HG03432 (cell line): Measurements from ENCODE around the gene LRG1.
"Not testable (repeated sequence)": the region's sequence is repeated elsewhere in the genome, so short reads cannot be mapped to it uniquely, and the experiment has no call there.

Experiments
- ATAC-seq: cut with Tn5 transposase; IDR thresholded peaks from one replicate; pipeline ENCODE4 v1.9.1; 2021; ENCODE audit warnings: mild to moderate bottlenecking, moderate library complexity; ENCODE audit not compliant: unreplicated experiment

Gene LRG1

DNA sequence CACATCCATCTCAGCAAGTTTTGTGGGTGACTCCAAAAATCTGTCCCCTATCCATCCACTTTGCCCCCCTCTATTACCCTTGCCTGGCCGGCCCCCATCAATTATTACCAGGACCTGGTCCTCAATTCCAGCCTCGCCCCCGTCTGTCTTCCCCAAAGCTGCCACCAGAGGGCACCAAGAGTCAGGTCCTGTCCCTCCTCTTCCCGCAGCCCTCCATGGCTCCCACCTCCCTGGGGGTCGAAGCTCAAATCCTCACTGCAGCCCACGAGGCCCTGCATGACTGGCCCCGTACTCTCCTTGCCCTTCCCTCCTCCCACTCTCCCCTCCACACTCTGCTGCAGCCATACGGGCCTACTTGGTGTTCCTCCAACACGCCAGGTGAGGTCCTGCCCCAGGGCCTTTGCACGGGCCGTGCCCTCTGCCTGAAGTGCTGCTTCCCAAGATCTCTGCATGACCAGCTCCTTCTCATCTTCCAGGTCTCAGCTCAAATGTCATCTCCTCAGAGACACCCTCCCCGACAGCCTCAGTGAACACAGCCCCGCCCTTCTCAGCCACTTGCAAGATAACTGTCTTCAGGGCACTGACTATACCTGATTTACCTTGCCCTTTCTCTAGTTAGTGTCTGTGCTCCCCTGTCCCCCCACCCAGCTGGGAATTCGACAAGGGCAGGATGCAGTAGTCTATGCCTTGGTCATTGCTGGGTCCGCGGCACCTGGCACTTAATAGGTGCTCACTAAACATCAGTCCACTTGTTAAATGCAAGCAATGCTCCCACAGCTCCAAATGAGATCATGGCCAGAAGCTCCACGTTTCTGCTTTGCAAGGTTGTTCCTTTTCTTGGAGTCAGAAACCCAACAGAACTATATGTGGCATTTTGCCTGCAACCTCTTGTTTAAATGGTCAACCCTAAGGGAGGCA lies 36.4 kb upstream of the LRG1 start:
- no peak for ATAC-seq

DNA sequence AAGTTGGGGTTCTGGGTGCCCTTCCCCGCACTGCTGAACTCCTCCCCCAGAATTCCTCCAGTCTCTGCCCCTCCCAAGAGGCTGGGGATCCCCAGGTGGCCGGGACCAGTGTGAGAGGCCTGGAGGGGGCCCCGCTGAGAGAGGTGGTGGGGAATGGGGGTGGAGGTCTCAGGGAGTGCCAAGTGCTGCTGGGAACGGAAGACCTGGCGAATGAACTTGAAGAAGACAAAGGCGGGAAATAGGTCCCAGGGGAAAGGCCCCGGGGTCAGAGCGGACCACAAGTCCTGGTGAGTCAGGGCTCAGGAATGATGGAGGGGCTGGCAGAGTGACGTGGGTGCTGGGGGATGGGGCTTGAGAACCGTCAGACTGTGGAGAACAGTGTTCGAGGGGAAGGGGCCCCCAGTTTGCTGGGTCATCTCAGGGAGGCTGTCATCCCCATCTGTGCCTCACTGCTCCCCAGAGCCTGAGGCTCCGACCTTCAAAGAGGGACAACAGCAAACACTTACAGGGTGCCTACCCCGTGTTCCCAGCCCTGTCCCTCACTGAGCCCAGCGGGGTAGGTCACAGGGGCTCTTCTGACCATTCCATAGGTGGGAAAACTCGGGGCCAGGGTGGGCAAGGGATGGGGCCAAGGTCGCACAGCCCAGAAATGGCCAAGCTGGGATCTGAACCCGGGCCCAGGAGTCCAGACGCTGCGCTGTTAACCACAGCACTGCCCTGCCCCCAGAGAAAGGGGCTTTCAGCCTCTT lies 35.6 kb upstream of the LRG1 start:
- no peak for ATAC-seq

DNA sequence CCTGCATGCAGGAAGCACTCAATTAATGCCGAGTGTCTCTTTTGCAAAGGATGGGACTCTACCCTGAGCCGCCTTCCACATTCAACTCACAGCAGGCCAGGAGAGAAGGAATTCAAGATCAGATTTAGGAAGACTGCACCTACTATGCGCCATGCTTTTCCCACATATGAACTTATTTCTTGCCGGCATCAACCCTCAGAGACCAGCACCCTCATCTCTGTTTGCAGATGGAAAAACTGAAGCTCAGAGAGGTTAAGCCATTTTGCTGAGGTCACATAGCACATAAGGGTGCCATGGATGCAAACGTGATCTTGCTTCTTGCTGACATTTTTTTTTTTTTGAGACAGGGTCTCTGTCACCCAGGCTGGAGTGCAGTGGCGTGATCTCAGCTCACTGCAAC lies 33.8 kb upstream of the LRG1 start:
- no peak for ATAC-seq

DNA sequence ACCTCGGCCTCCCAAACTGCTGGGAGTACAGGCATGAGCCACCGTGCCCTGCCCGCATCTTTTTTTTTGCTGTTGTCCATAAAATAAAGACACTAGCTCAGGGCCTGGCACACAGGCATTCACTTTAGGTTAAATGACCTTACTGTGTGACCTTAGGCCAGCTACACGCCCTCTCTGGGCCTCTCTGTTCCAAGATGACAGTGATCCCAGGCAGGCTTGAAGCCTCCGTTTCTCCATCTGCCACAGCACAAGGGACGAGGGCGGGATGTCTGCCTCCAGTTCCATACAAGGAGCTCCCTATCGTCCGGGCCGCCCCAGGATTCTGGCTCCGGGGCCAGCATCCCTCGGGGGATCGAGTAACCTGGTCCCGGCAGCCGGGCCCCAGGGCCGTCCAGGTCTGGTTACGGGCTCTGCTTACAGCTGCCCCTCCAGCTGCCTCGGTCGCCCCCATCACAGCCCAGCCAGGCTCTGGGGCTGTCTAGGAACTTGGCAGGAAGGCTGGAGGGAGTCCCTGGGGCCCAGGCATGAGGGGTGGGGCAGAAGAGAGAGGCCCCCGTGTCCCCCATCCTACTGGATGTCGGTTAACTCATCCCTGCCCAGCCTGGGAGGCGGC lies 31.6 kb upstream of the LRG1 start:
- ATAC-seq = no peak

DNA sequence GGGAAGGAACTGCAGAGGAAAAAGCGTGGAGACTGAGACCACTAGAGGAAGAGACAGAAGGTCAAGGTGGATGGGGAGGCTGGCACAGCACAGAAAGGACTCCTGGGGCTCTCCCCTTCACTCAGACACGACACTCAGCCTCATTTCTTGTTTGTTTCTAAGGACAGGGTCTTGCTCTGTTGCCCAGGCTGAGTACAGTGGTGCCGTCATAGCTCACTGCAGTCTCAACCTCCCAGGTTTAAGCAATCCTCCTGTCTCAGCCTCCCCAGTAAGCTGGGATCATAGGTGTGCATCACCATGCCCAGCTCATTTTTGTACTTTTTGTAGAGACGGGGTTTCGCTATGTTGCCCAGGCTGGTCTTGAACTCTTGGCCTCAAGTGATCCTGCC lies 31.1 kb upstream of the LRG1 start:
- ATAC-seq = no peak

DNA sequence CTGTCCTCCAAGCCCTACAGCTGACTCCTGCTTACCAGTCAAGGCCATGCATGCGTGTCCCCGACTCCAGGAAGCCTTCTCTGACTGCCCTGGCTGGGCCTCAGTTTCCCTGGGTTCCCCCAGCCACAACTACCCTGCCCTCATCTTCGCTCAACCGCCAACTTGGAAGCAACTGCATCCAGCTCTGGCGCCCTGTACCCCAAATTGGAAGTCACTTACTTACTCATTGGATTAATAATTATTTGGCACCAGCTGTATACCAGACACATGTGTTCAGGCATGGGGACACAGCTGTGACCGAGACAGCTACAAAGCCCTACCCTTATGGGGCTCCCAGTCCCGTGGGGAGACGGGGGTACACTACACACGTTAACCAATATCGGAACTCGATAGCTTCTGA lies 30.6 kb upstream of the LRG1 start:
- no peak for ATAC-seq

DNA sequence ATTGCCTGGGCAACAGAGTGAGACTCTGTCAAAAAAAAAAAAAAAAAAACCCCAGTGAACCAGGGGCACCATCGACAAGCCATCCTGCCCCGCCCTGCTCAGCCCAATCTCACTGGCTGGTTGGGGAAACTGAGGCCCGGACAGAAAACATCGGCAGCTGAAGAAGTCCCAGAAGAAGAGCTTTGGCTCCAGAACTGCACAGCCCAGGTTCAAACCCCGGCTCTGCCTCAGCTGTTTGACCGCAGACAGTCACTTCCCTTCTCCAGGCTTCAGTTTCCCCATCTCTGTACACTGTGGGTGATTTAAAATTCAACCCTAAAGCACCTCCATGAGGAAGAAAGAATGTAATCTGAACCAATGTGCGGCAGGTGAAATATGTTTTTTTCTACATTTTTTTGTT lies 29.1 kb upstream of the LRG1 start:
- no peak for ATAC-seq

DNA sequence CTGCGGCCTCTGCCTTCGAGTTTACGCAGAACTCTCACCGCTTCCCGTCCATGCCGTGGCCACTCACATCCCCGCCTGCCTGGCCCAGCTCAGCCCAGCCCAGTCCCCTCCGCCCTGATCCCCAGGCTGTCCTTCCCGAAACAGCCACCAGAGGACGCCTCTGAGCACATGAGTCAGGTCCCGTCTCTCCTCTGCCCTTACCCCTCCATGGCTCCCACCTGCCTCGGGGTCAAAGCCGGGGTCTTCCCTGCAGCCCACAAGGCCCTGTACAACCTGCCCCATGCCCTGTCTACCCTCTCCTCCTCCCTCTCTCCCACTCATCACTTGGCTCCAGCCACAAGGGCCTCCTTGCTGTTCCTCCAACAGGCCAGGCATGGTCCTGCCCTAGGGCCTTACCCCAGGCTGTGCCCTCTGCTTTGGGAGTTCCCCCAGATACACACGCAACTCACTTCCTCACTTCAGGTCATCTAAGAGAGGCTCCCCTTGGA lies 27.8 kb upstream of the LRG1 start:
- ATAC-seq = no peak

DNA sequence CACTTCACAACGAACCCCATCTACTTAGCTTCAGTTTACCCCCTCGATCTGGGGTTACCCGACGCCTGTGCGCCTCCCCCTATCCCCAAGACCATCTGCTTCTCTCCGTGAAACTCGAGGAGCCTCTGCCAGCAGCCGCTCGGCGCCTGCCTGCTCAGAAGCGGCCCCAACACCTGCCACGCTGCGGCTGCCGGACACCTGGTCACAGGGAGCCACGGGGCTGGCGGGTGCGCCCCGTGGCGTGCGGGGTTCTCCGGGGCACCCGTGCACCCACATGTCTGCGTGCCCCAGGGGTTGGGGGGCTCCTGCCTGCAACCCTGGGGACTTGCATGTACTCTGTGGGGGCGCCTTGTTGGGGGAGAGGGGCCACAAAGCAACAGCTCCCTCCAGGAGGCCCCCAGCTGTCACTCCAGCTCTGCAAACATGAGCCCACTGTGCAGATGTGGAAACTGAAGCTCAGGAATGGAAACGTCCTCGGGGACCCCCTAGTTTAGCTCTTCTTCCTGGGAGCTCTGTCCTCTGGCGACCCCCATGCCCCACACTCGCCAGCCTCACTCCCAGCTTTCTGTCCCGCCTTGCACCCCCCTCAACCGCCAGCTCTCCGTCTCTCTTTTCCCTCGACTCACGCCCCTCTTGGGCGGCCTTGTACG lies 26.7 kb upstream of the LRG1 start:
- no peak for ATAC-seq

DNA sequence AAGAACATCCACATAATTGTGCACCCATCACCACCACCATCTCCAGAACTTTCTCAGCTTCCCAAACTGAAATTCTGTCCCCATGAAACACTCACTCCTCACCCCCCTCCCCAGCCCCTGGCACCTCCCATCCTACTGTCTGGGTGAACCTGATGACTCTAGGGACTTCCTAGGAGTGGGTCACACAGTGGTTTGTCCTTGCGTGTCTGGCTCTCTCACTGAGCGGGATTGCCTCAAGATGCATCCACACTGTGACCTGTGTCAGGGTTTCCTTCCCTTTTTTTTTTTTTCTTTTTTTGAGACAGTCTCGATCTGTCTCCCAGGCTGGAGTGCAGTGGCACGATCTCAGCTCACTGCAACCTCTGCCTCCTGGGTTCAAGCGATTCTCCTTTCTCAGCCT lies 23.7 kb upstream of the LRG1 start:
- not testable (repeated sequence) for ATAC-seq

DNA sequence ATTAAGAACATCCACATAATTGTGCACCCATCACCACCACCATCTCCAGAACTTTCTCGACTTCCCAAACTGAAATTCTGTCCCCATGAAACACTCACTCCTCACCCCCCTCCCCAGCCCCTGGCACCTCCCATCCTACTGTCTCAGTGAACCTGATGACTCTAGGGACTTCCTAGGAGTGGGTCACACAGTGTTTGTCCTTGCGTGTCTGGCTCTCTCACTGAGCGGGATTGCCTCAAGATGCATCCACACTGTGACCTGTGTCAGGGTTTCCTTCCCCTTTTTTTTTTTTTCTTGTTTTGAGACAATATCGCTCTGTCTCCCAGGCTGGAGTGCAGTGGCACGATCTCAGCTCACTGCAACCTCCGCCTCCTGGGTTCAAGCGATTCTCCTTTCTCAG lies 22.2 kb upstream of the LRG1 start:
- ATAC-seq = not testable (repeated sequence)

DNA sequence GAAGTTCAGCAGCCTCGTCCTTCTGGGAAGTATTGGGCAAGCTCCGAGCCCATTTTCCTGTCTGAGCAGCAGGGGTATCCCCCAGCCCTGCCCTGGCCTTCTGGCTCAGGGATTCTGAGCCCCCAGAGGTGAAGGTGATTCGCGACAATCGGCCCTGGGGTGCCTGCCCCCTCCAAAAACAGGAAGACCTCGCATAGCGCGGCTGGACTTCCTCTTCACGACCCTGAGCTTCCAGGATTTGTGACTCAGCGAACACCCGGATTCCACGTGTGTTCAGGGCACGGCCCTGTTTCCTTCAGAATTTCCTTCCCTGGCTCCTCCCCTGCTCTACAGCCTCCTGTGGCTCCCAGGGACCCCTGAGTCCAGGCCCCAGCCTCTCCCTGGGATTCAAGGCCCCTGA lies 19.7 kb upstream of the LRG1 start, which contains the start of gene SEMA6B:
TSS of gene SEMA6B (minus strand) at position 116 of the 400 bp plus-strand sequence. CDS start 1,227 bp downstream, outside the sequence.
- no peak for ATAC-seq

DNA sequence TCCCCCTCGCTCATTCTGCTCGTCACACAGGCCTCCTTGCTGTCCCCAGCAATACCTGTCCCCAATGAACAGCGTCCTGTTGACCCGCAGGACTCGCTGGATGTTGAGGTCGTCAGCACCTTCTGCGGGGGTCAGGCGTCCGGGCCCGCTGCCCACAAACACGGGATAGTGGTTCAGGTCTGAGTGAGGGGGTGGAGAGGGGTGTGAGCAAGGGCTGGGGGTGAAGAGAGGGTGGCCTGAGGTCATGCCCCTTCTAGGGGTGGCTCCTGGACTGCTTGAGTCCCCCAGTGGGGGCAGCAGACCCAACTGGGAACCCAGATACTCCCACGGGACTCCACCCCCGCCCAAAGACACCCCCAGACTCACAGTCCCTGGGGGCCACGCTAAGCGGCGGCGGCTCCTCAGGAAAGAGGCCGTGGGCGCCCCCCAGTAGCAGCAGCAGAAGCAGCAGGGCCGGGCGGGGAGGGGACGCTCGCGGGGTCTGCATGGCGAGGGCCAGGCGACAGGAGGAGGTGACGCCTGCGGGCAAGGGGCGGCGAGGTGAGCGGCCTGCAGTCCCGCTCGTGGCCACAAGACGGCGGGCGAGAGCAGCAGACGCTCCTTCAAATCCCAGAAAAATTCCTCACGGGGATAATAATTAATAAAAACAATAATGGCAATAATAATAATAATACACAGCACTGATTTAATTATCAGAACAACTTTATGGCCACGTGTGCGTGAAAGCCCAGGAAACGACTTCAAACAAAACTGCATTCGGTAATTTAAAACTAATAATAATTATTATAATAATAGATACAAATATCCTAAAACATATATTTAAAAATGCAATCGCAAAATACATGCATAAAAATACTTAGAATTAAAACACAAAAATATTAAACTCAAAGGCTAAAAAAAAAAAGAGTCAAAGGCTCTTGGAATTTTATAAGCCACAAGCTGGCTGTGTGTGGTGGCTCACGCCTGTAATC lies 18.4 kb upstream of the LRG1 start:
- no peak for ATAC-seq

DNA sequence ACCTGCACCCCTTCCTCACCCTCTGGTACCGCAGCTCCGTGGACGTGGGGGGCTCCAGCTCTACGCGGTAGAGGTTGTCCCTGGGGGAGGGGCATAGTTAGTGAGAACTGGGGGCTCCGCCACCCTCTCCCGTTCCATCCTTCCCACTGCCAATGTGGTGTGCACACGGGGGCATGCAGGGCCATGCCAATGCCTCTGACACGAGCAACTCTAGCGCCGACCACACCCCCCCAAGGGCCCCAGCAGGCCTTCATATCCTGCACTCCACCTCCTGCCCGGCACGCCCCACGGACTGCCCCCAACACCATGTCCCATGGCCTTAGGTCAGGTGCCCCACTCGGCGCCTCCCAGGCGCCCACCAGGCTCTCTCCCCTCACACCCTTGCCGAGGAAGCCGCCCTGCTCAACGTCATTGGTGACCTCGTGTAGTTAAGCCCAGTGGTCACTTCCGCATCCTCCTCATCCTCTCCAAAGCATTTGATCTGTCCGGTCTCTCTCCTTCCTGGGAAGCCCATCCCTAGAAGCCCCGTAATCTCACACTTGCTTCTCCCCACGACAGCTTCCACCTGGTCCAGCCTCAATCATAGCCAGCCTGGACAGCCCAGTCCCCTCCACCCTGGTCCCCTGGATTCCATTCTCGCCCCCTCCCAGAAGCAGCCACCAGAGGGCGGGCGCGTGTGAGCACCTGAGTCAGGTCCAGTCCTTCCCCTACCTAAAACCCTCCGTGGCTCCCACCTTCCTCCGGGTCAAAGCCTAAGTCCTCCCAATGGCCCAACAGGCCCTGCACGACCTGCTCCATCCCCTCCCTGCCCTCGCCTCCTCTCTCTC lies 17.5 kb upstream of the LRG1 start:
- no peak for ATAC-seq

DNA sequence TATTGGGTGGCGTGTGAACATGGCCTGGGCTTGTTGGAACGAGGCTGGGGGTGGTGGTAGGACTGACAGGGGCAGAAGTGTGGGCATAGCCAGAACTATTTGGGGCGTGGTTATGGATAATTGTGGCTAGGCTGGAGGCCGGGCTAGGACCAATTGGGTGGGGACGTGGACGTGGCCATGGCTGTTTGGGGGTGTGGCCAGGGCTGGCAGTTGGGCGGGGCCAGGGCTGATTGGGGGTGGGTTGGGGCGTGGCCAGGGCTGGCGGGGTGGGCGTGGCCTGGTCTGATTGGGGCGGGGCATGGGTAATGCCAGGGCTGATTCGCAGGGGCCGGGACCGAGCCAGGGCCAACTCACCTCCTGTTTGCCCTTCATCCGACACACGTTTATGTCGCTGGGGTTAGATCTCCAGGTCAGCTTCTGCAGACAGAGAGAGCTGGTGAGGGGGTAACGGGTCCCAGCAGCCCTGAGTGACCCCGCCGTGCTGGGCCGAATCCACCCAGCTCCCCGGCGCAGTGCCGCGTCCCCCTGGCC lies 16.8 kb upstream of the LRG1 start:
- ATAC-seq = no peak

DNA sequence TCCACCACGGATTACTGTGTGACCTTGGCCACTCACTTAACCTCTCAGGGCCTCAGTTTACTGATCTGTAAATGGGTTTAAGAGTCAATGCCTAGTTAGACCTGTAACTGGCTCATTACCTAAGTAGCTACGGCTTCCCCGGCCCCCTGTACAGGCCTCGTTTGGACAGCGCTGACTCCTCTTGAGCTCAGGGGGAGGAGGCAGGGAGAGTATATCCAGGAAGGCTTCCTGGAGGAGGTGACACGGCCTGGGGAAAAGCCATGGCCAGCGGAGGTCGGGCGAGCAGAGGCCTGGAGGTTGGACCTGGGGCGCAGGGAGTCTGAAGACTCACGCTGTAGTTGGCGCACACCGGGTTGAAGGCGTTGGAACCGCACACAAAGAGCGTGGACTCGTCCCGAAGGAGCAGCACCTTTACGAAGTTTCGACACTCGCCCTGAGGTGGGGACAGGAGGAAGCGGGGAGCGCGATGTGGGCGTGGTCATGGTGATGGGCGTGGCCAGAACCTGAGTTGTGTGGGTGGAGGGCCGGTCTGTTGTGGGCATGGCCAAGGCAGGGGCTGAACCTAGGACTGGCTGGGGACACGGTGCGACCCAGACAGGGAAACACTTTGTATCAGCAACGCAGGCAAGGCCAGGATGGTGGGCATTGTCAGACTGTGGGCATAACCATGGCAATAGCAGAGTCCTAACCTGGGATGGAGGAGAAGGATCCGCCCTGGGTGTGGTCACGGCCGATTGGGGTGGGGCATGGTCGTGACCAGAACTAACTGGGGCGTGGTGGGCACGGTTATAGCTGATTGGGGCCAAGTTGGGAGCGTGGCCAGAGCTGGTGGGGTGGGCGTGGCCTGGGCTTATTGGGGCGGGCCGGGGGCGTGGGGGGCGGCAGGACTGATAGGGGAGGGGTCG lies 16.1 kb upstream of the LRG1 start:
- ATAC-seq = no peak

DNA sequence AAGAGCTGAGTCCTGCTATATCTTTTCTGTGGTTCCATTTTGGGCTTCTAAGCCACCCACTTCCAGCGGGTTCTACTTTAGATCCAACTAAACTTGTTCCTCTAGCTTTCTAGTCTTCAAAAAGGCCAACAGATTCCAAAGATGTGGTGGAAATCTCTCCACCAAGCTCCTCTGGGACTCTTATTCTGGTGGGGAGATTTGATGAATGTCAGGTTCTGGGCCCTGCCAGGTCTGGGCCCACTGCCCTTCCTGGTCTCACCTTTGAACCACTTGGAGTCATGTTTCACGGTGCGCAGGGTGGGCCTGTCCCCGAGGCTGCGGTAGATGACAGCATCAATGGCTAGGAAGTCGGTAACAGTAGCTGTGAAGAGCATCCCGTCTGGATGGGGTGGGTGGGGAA lies 14.9 kb upstream of the LRG1 start:
- no peak for ATAC-seq

DNA sequence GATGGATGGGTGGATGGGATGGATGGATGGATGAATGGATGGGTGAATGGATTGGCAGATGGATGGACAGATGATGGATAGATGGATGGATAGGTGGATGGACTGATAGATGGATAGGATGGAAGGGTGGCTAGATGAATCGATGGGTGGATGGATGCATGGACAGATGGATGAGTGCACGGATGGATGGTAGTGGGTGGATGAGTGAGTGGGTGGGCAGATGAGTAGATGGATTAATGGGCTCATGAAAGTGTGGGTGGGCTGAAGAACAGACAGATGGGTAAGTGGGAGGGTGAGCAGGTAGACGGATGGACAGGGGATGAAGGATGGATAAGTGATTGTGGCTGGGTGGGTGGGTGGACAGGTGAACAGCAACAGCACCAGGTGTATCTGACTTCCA lies 13.9 kb upstream of the LRG1 start:
- ATAC-seq = no peak
